ENCODE data around the gene CSGALNACT2.

- TF ChIP-seq, protein P1, sequence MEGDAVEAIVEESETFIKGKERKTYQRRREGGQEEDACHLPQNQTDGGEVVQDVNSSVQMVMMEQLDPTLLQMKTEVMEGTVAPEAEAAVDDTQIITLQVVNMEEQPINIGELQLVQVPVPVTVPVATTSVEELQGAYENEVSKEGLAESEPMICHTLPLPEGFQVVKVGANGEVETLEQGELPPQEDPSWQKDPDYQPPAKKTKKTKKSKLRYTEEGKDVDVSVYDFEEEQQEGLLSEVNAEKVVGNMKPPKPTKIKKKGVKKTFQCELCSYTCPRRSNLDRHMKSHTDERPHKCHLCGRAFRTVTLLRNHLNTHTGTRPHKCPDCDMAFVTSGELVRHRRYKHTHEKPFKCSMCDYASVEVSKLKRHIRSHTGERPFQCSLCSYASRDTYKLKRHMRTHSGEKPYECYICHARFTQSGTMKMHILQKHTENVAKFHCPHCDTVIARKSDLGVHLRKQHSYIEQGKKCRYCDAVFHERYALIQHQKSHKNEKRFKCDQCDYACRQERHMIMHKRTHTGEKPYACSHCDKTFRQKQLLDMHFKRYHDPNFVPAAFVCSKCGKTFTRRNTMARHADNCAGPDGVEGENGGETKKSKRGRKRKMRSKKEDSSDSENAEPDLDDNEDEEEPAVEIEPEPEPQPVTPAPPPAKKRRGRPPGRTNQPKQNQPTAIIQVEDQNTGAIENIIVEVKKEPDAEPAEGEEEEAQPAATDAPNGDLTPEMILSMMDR (IDR thresholded peaks at IDR 0.05; ENCODE audit: borderline replicate concordance, extremely low read depth, low read length, poor library complexity, severe bottlenecking): no peak
- no peak for TF ChIP-seq EZH2 (IDR thresholded peaks at IDR 0.05; ENCODE audit: borderline replicate concordance, low read depth, low read length, severe bottlenecking)
Observed at GRCh38 chr10:43229208-43230061, 91.2 kb downstream of the CSGALNACT2 start.

Data from DND-41 (cell line).